H1 (cell line): ENCODE measurements around the gene LPCAT3. TPM values are rescaled to one million over a fixed set of nuclear protein-coding genes. Genes with fewer than 3 reads are reported as not detected.

ENCODE experiments used
- CHD1 ChIP-seq: IDR thresholded peaks from 2 replicates; pipeline ENCODE4 v1.6.1; 2012; ENCODE audit warnings: low read depth, low read length, improper control_type of control experiment
- EP300 ChIP-seq, 2 experiments: IDR thresholded peaks; 1 replicate in 1 of 2; 2 replicates in 1 of 2; pipeline ENCODE4 v1.6.1; 2011 to 2012; ENCODE audit warnings: low read depth in 2 of 2, low read length in 2 of 2, mild to moderate bottlenecking in 2 of 2, borderline replicate concordance in 1 of 2, inconsistent platforms in 1 of 2, moderate library complexity in 1 of 2
- KDM4A ChIP-seq: IDR thresholded peaks from one replicate; pipeline ENCODE4 v1.7.1; 2012; ENCODE audit warnings: low read depth, mild to moderate bottlenecking, moderate library complexity, low read length, inconsistent platforms; ENCODE audit not compliant: severe bottlenecking
- polyA plus RNA-seq, 7 experiments: library from polyadenylated mRNA; depleted of rRNA in 3 of 7; stranded (reverse) in 5 of 7; unstranded in 2 of 7; fragments of >200 nt in 5 of 7; fragments of 200-250 nt in 2 of 7; gene quantifications; 1 replicate in 5 of 7; 2 replicates in 1 of 7; 4 replicates in 1 of 7; pipeline versions ENCODE4 v1.2.1 to v1.2.3, GENCODE V29; 2011 to 2013; ENCODE audit warnings: missing spikeins in 2 of 7, mixed read lengths in 2 of 7
- total RNA-seq: library from RNA; stranded (reverse); fragmentation: NEBNext Ultra II Directional; extraction: Animal tissue kit (Norgen Biotek cat#: 25700); gene quantifications from 2 replicates; pipeline ENCODE4 v1.2.1, GENCODE V29; 2021
- TF ChIP-seq, protein P1 (sequence below): IDR thresholded peaks from 2 replicates; pipeline ENCODE4 v1.6.1; 2011; ENCODE audit warnings: low read depth, mild to moderate bottlenecking, low read length; ENCODE audit not compliant: insufficient read depth

LPCAT3 gene
- total and polyA plus RNA-seq, 2 of the 8 experiments (the other 6 are each of a cell fraction or from before 2014, with no cell fraction given), result 55.8 to 70.4 TPM

DNA sequence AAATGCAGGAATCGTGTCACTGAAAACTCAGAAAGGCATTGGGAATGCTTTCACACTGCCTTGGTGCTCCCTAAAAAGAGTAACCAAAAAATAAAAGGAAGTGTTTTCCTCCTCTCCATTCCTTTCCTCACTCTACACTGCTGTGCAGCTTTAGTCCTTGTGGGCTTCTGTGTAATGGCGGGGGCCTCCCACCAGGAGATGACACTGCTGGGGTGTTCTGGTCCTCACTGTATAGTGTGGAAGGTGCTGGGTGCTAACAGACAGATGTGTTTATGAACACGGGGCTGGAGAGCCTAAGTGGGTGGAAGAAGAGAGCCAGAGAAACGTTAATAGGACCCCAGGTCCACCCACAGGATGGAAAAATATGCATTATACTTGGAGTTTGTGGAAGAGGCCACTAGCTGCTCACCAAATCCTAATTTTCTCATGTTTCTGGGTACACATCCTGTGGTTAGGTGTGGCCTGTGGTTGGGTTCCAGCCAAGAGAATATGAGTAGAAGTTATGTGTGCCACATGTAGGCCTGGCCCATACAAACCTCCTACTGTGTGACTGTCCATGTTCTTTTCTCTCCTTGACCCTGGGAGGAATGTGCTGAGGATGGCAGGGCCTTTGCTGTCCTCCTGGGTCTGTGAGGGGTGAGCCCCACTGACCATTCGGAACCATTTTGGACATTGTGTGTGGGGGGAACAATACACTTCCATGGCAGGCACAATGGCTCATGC is 28.3 kb upstream of the LPCAT3 start (continued):
- TF ChIP-seq EP300 (IDR thresholded peaks at IDR 0.05; ENCODE audit: borderline replicate concordance in 1 of 2, low read depth in 2 of 2, low read length in 2 of 2) (no peak), CHD1 (no peak), KDM4A (no peak)
- TF ChIP-seq, protein P1, sequence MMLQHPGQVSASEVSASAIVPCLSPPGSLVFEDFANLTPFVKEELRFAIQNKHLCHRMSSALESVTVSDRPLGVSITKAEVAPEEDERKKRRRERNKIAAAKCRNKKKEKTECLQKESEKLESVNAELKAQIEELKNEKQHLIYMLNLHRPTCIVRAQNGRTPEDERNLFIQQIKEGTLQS, result no peak
